OCI-LY1 (cell line): ENCODE measurements around the gene SMOC2.
"Not testable (repeated sequence)": the region's sequence is repeated elsewhere in the genome, so short reads cannot be mapped to it uniquely, and the experiment has no call there.

Experiments
- H2AFZ ChIP-seq: fragments of 200-600 bp; sonication (generic), shearing (Covaris generic); 2 replicates; pipeline ENCODE4 v1.6.0; 2014; ENCODE audit warnings: antibody characterized with exemption, mild to moderate bottlenecking, low read length
- H3F3A ChIP-seq: fragments of 200-600 bp; sonication (generic), shearing (Covaris generic); 2 replicates; pipeline ENCODE4 v1.6.0; 2014; ENCODE audit warnings: mild to moderate bottlenecking, antibody characterized with exemption, low read length, moderate library complexity; ENCODE audit not compliant: insufficient read depth
- H3K27ac ChIP-seq: fragments of 200-600 bp; sonication (generic); 2 replicates; pipeline ENCODE4 v1.5.1; 2014; ENCODE audit warnings: low read length, mixed run types, mild to moderate bottlenecking, low read depth; ENCODE audit not compliant: poor library complexity, severe bottlenecking
- H3K27me3 ChIP-seq: fragments of 200-600 bp; sonication (generic); 2 replicates; pipeline ENCODE4 v1.6.0; 2014; ENCODE audit warnings: antibody characterized with exemption, mild to moderate bottlenecking, low read length, moderate library complexity; ENCODE audit not compliant: insufficient read depth
- H3K36me3 ChIP-seq: fragments of 200-600 bp; sonication (generic); 2 replicates; pipeline ENCODE4 v1.6.1; 2014; ENCODE audit warnings: mild to moderate bottlenecking, antibody characterized with exemption, low read length, moderate library complexity, mixed read lengths; ENCODE audit not compliant: insufficient read depth
- H3K4me1 ChIP-seq: fragments of 200-600 bp; sonication (generic); 2 replicates; pipeline ENCODE4 v1.5.1; 2014; ENCODE audit warnings: mild to moderate bottlenecking, low read length, moderate library complexity; ENCODE audit not compliant: insufficient read depth, severe bottlenecking
- H3K4me2 ChIP-seq: fragments of 200-600 bp; sonication (generic), shearing (Covaris generic); 2 replicates; pipeline ENCODE4 v1.6.1; 2014; ENCODE audit warnings: low read length
- H3K4me3 ChIP-seq: fragments of 200-600 bp; sonication (generic); 2 replicates; pipeline ENCODE4 v1.5.1; 2014; ENCODE audit warnings: low read length, low read depth, mild to moderate bottlenecking, mixed read lengths; ENCODE audit not compliant: poor library complexity, severe bottlenecking
- H3K79me2 ChIP-seq: fragments of 200-600 bp; shearing (Covaris generic); 2 replicates; pipeline ENCODE4 v1.6.1; 2016; ENCODE audit warnings: mixed run types, low read length, mixed read lengths; ENCODE audit not compliant: insufficient read depth
- H3K9ac ChIP-seq: fragments of 200-600 bp; sonication (generic), shearing (Covaris generic); 2 replicates; pipeline ENCODE4 v1.6.1; 2014; ENCODE audit warnings: mild to moderate bottlenecking, low read length, mixed read lengths
- H3K9me2 ChIP-seq: fragments of 200-600 bp; sonication (generic), shearing (Covaris generic); 2 replicates; pipeline ENCODE4 v1.6.1; 2014; ENCODE audit warnings: low read depth, mild to moderate bottlenecking, low read length, mixed read lengths
- H3K9me3 ChIP-seq: fragments of 200-600 bp; shearing (Covaris generic); 2 replicates; pipeline ENCODE4 v1.6.1; 2014; ENCODE audit warnings: low read length, mixed read lengths
- H4K20me1 ChIP-seq: fragments of 200-600 bp; sonication (generic), shearing (Covaris generic); 2 replicates; pipeline ENCODE4 v1.6.0; 2016; ENCODE audit warnings: mild to moderate bottlenecking, low read length; ENCODE audit not compliant: insufficient read depth
- CTCF ChIP-seq: fragments of 200-600 bp; sonication (generic), shearing (Covaris generic); IDR thresholded peaks from 2 replicates; pipeline ENCODE4 v1.5.1; 2017; ENCODE audit warnings: mild to moderate bottlenecking, antibody characterized with exemption, low read length, moderate library complexity, mixed read lengths
- EZH2 ChIP-seq: fragments of 200-600 bp; sonication (generic), shearing (Covaris generic); IDR thresholded peaks from 2 replicates; pipeline ENCODE4 v1.8.0; 2017; ENCODE audit warnings: borderline replicate concordance, mixed run types, mild to moderate bottlenecking, antibody characterized with exemption, low read length, moderate library complexity, mixed read lengths

Gene SMOC2

GRCh38 chr6:168676552-168677322, 235.8 kb downstream of the SMOC2 start:
- Histone ChIP-seq H3K4me3 (no peak overlapping the region), H3K36me3 (no peaks in the 10 kb centered on the region), H3K9ac (no peak overlapping the region), H3K4me1 (no peaks in the 10 kb centered on the region), H2AFZ (no peak overlapping the region), H4K20me1 (no peaks in the 10 kb centered on the region), H3K9me3 (no peaks in the 10 kb centered on the region), H3F3A (no peaks in the 10 kb centered on the region), H3K4me2 (no peak overlapping the region), H3K9me2 (no peaks in the 10 kb centered on the region), H3K27me3 (no peaks in the 10 kb centered on the region), H3K79me2 (no peaks in the 10 kb centered on the region), H3K27ac (no peak overlapping the region)
- no peak for TF ChIP-seq CTCF
- no peak for TF ChIP-seq EZH2

GRCh38 chr6:168677323-168677781, 236.4 kb downstream of the SMOC2 start:
- not testable (repeated sequence) for H3K79me2 ChIP-seq, H3K9me2 ChIP-seq, H3K27me3 ChIP-seq, H3K4me1 ChIP-seq, H3F3A ChIP-seq, H3K9me3 ChIP-seq, H4K20me1 ChIP-seq, H3K9ac ChIP-seq, H3K4me2 ChIP-seq, H3K36me3 ChIP-seq, H3K4me3 ChIP-seq, H2AFZ ChIP-seq, H3K27ac ChIP-seq

- Histone ChIP-seq H3K9me2 (no peaks in the 10 kb centered on the region), H2AFZ (no peak overlapping the region), H3K36me3 (no peaks in the 10 kb centered on the region), H3K27ac (no peak overlapping the region), H3K79me2 (no peaks in the 10 kb centered on the region), H4K20me1 (no peaks in the 10 kb centered on the region), H3K27me3 (no peaks in the 10 kb centered on the region), H3F3A (no peaks in the 10 kb centered on the region), H3K9ac (no peak overlapping the region), H3K4me1 (no peaks in the 10 kb centered on the region), H3K4me3 (no peak overlapping the region), H3K4me2 (no peak overlapping the region), H3K9me3 (no peaks in the 10 kb centered on the region)
- TF ChIP-seq CTCF (no peak), EZH2 (no peak)
Observed at GRCh38 chr6:168678077-168678476, 237.1 kb downstream of the SMOC2 start.

DNA sequence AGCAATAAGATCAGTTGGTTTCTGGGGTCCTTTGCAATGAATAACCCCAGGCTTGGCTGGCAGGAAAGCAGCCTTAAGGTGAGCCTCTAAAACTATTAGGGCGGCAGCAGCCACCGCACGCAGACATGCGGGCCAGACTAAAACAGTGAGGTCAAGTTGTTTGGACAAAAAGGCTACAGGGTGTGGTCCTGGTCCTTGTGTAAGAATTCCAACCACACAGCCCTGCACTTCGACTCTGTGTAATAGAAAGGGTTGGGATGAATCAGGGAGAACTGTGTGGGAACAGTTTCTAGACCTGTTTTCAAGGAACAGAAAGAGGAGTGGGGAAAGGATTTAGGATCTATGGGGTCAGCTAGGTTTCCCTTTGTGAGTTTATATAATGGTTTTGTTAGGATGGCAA, 237.6 kb downstream of the SMOC2 start:
- H3K9ac ChIP-seq: no peak overlapping the region
- no peaks in the 10 kb centered on the region for H3K27me3 ChIP-seq
- H3K27ac ChIP-seq: no peak overlapping the region
- TF ChIP-seq CTCF (no peak), EZH2 (no peak)
- H3K79me2 ChIP-seq: no peaks in the 10 kb centered on the region
- H2AFZ ChIP-seq: no peak overlapping the region
- no peaks in the 10 kb centered on the region for H4K20me1 ChIP-seq
- no peaks in the 10 kb centered on the region for H3K4me1 ChIP-seq
- H3K9me2 ChIP-seq: no peaks in the 10 kb centered on the region
- no peaks in the 10 kb centered on the region for H3K9me3 ChIP-seq
- no peaks in the 10 kb centered on the region for H3F3A ChIP-seq
- no peaks in the 10 kb centered on the region for H3K36me3 ChIP-seq
- no peak overlapping the region for H3K4me3 ChIP-seq
- no peak overlapping the region for H3K4me2 ChIP-seq
